Skeletal muscle tissue (tissue), 4 donors: ENCODE results near the gene SGCA. TPM values are rescaled to one million over a fixed set of nuclear protein-coding genes. Genes with fewer than 3 reads are reported as not detected.

Source experiments
- H3K27ac ChIP-seq: one replicate; pipeline ENCODE4 v1.7.0; 2013; ENCODE audit warnings: mild to moderate bottlenecking, low read depth, low read length, inconsistent platforms
- H3K27me3 ChIP-seq, 3 donors: one replicate each; pipeline ENCODE4 v1.7.0; 2013; ENCODE audit warnings: low read length in 3 of 3; ENCODE audit not compliant: control insufficient read depth in 3 of 3, insufficient read depth in 3 of 3
- H3K36me3 ChIP-seq, 3 donors: one replicate each; pipeline ENCODE4 v1.7.0; 2013; ENCODE audit warnings: low read length in 3 of 3; ENCODE audit not compliant: control insufficient read depth in 3 of 3, insufficient read depth in 3 of 3
- H3K4me1 ChIP-seq, 3 donors: one replicate each; pipeline ENCODE4 v1.7.0; 2013; ENCODE audit warnings: low read length in 3 of 3, mild to moderate bottlenecking in 3 of 3; ENCODE audit not compliant: control insufficient read depth in 3 of 3, insufficient read depth in 3 of 3
- H3K4me3 ChIP-seq, 3 donors: one replicate each; pipeline ENCODE4 v1.7.0; 2013; ENCODE audit warnings: low read length in 3 of 3
- H3K9ac ChIP-seq, 3 donors: one replicate each; pipeline ENCODE4 v1.7.0; 2013; ENCODE audit warnings: low read length in 3 of 3, mild to moderate bottlenecking in 3 of 3, moderate library complexity in 2 of 3, low read depth in 1 of 3
- H3K9me3 ChIP-seq, 3 donors: one replicate each; pipeline ENCODE4 v1.7.0; 2013; ENCODE audit warnings: low read length in 3 of 3; ENCODE audit not compliant: control insufficient read depth in 3 of 3
- total RNA-seq: library from RNA; depleted of rRNA; stranded (reverse); fragments of >200 nt; gene quantifications from one replicate; pipeline ENCODE4 v1.2.3, GENCODE V29; 2014
- donor health status: Osteomylitis.

The SGCA gene
- total RNA-seq, 1 donor from 2014 or later, result 158 TPM

GRCh38 chr17:50207315-50207714 lies 41.5 kb downstream of the SGCA start:
- Histone ChIP-seq H3K4me1 (peaks cover 23 to 43% (median 39%) of the 10 kb centered on the region in 3 donors), H3K27ac (peak overlapping the region; percentile 52), H3K9ac (no peak overlapping the region), H3K4me3 (no peak overlapping the region), H3K9me3 (no peaks in the 10 kb centered on the region), H3K36me3 (no peaks in the 10 kb centered on the region), H3K27me3 (peaks cover 17 to 56% (median 53%) of the 10 kb centered on the region in 3 donors)

GRCh38 chr17:50207792-50208567 lies 42.2 kb downstream of the SGCA start:
- Histone ChIP-seq H3K9me3 (no peaks in the 10 kb centered on the region), H3K27ac (peak overlapping the region; percentile 92), H3K36me3 (no peaks in the 10 kb centered on the region), H3K9ac (no peak overlapping the region), H3K27me3 (peaks cover 14 to 54% (median 47%) of the 10 kb centered on the region in 3 donors), H3K4me3 (no peak overlapping the region), H3K4me1 (peaks cover 23 to 43% (median 39%) of the 10 kb centered on the region in 3 donors)

GRCh38 chr17:50208611-50209061 lies 42.8 kb downstream of the SGCA start:
- no peak overlapping the region for H3K4me3 ChIP-seq

GRCh38 chr17:50209133-50209471 lies 43.3 kb downstream of the SGCA start:
- H3K4me1 ChIP-seq, result peaks cover 25 to 39% (median 35%) of the 10 kb centered on the region in 3 donors

More at GRCh38 chr17:50208611-50209061, 42.8 kb downstream of the SGCA start:
- Histone ChIP-seq H3K27me3 (peaks cover 14 to 53% (median 44%) of the 10 kb centered on the region in 3 donors), H3K27ac (peak overlapping the region; percentile 92), H3K9me3 (no peaks in the 10 kb centered on the region), H3K4me1 (peaks cover 25 to 39% (median 36%) of the 10 kb centered on the region in 3 donors), H3K36me3 (no peaks in the 10 kb centered on the region), H3K9ac (no peak overlapping the region)

GRCh38 chr17:50209472-50210239 lies 43.9 kb downstream of the SGCA start:
- Histone ChIP-seq H3K27me3 (peaks cover 14 to 50% (median 38%) of the 10 kb centered on the region in 3 donors), H3K9ac (peak overlapping the region; percentile 57 to 65 (median 65)), H3K27ac (peak overlapping the region; percentile 92), H3K9me3 (no peaks in the 10 kb centered on the region), H3K4me3 (peak overlapping the region in 1 of 3 donors; percentile 22), H3K4me1 (peaks cover 29 to 39% (median 32%) of the 10 kb centered on the region in 3 donors), H3K36me3 (no peaks in the 10 kb centered on the region)

More at GRCh38 chr17:50209133-50209471, 43.3 kb downstream of the SGCA start:
- H3K4me3 ChIP-seq, result no peak overlapping the region
- H3K36me3 ChIP-seq, result no peaks in the 10 kb centered on the region
- H3K27me3 ChIP-seq, result peaks cover 14 to 50% (median 41%) of the 10 kb centered on the region in 3 donors
- peak overlapping the region; percentile 92 for H3K27ac ChIP-seq
- no peaks in the 10 kb centered on the region for H3K9me3 ChIP-seq
- peak overlapping the region in 1 of 3 donors; percentile 25 for H3K9ac ChIP-seq

GRCh38 chr17:50210240-50211225 lies 44.7 kb downstream of the SGCA start:
- Histone ChIP-seq H3K9ac (peak overlapping the region; percentile 57 to 65 (median 65)), H3K4me1 (peaks cover 25 to 33% (median 28%) of the 10 kb centered on the region in 3 donors), H3K4me3 (peak overlapping the region in 1 of 3 donors; percentile 29)

GRCh38 chr17:50211249-50212120 lies 45.7 kb downstream of the SGCA start:
- H3K27ac ChIP-seq, result peak overlapping the region; percentile 92
- H3K9ac ChIP-seq, result no peak overlapping the region
- no peaks in the 10 kb centered on the region for H3K36me3 ChIP-seq
- peaks cover 23 to 28% (median 25%) of the 10 kb centered on the region in 3 donors for H3K4me1 ChIP-seq
- no peaks in the 10 kb centered on the region for H3K9me3 ChIP-seq
- H3K27me3 ChIP-seq, result peaks cover 10 to 41% (median 32%) of the 10 kb centered on the region in 3 donors
- H3K4me3 ChIP-seq, result no peak overlapping the region

More at GRCh38 chr17:50210240-50211225, 44.7 kb downstream of the SGCA start:
- Histone ChIP-seq H3K27me3 (peaks cover 11 to 46% (median 34%) of the 10 kb centered on the region in 3 donors), H3K27ac (peak overlapping the region; percentile 92), H3K9me3 (no peaks in the 10 kb centered on the region), H3K36me3 (no peaks in the 10 kb centered on the region)

GRCh38 chr17:50212121-50212843 lies 46.5 kb downstream of the SGCA start:
- Histone ChIP-seq H3K9me3 (no peaks in the 10 kb centered on the region), H3K4me3 (no peak overlapping the region), H3K36me3 (no peaks in the 10 kb centered on the region), H3K27ac (peak overlapping the region; percentile 92), H3K27me3 (peaks cover 10 to 40% (median 31%) of the 10 kb centered on the region in 3 donors), H3K4me1 (peaks cover 23 to 28% (median 25%) of the 10 kb centered on the region in 3 donors), H3K9ac (no peak overlapping the region)
